ENCODE measurements around the gene SLC46A2. TPM values are rescaled to one million over a fixed set of nuclear protein-coding genes. Genes with fewer than 3 reads are reported as not detected.
A peak's percentile ranks its signal among the peaks of the same experiment; 100 is the strongest.

Gene SLC46A2
- total and polyA plus RNA-seq, 2 of the 8 experiments (the other 6 are each of a cell fraction or from before 2014, with no cell fraction given): 0.03 TPM; not detected in 1

GRCh38 chr9:112844771-112845542 is 45.7 kb downstream of the SLC46A2 start:
- no peak overlapping the region for H2BK20ac ChIP-seq (ENCODE audit: low read length)
- no peak overlapping the region for H4K91ac ChIP-seq (replicated peaks; ENCODE audit: insufficient read length, low read length)
- H3K14ac ChIP-seq (ENCODE audit: insufficient read length): no peak overlapping the region
- H3K18ac ChIP-seq (ENCODE audit: extremely low read depth, low read length): no peak overlapping the region
- peaks cover 7 to 19% (median 13%) of the 10 kb centered on the region in 4 experiments for H3K4me1 ChIP-seq (replicated peaks in 1 of 4; ENCODE audit: control insufficient read depth in 3 of 4, insufficient read depth in 4 of 4, low read length in 3 of 4)
- H3K79me2 ChIP-seq (ENCODE audit: control insufficient read depth in 1 of 2, insufficient read depth in 2 of 2, low read length in 2 of 2): no peaks in the 10 kb centered on the region
- H4K20me1 ChIP-seq (replicated peaks in 1 of 2; ENCODE audit: control insufficient read depth in 1 of 2, insufficient read depth in 2 of 2, low read length in 2 of 2): peaks cover 1 to 2% of the 10 kb centered on the region in 2 experiments
- H2AFZ ChIP-seq (ENCODE audit: low read length): no peak overlapping the region
- H3K23ac ChIP-seq (ENCODE audit: insufficient read length): no peak overlapping the region
- DNase-seq (ENCODE audit: low read depth in 1 of 2, low spot score in 2 of 2) (peak in 1 of 2 experiments; percentile 95), FAIRE-seq (peak; percentile 80)
- H3K23me2 ChIP-seq (ENCODE audit: low read depth, low read length): peaks cover 2% of the 10 kb centered on the region; the same call in 1 of the 2 replicates
- H3K56ac ChIP-seq (replicated peaks; ENCODE audit: insufficient read length, low read depth, low read length): no peak overlapping the region
- H2BK120ac ChIP-seq (replicated peaks; ENCODE audit: low read depth, low read length): no peak overlapping the region
- H2AK5ac ChIP-seq (ENCODE audit: low read depth, low read length): no peak overlapping the region
- ChIA-PET CTCF (ENCODE audit: partially characterized antibody) (interaction anchor here (0.7 to 6.1 kb wide), 15 partner anchors 8 to 83 kb away, joined by 3 to 76 read pairs (median 5); no protein-coding TSS in a partner anchor), POLR2A (ENCODE audit: partially characterized antibody) (no interaction called here)
- H3K79me1 ChIP-seq (ENCODE audit: low read depth, low read length): peaks cover 2% of the 10 kb centered on the region; the same call in 1 of the 2 replicates
- H2BK5ac ChIP-seq (ENCODE audit: low read depth, low read length): no peak overlapping the region
- H4K5ac ChIP-seq (ENCODE audit: insufficient read length, low read depth, low read length): no peak overlapping the region
- H3K4me2 ChIP-seq (ENCODE audit: insufficient read depth in 1 of 2, low read depth in 2 of 2, low read length in 2 of 2): no peak overlapping the region
- no peak overlapping the region for H3K4ac ChIP-seq (replicated peaks; ENCODE audit: insufficient read length, low read depth, low read length)
- H3K9ac ChIP-seq (replicated peaks in 1 of 4; ENCODE audit: extremely low read depth in 1 of 4, low read depth in 3 of 4, low read length in 3 of 4): no peak overlapping the region
- H4K8ac ChIP-seq (ENCODE audit: extremely low read depth, insufficient read depth, low read length): no peak overlapping the region
- WGBS, 2 experiments (ENCODE audit: extremely low coverage in 1 of 2, insufficient coverage in 1 of 2, insufficient read length in 1 of 2, insufficient replicate concordance in 2 of 2, low coverage in 1 of 2, low lambda C conversion rate in 2 of 2, missing lambda C conversion rate in 1 of 2): 45% methylated on average over 15 of the region's 15 CpGs; no CpG with 5 or more reads in 1 of the 2 experiments
- H2BK12ac ChIP-seq (ENCODE audit: low read depth, low read length): no peak overlapping the region
- H2BK15ac ChIP-seq (ENCODE audit: low read length): 0 out of 2 replicates have a peak overlapping the region, but pooled peaks have one; percentile 25
- no peaks in the 10 kb centered on the region for H3K9me3 ChIP-seq (ENCODE audit: insufficient read depth in 2 of 2, low read depth in 1 of 2, low read length in 1 of 2)
- H3K36me3 ChIP-seq (ENCODE audit: control insufficient read depth in 2 of 4, insufficient read depth in 4 of 4, low read length in 3 of 4): peaks cover 0 to 1% (median 0%) of the 10 kb centered on the region in 4 experiments; a peak in 2 of 8 replicates
- no peak overlapping the region for H3K27ac ChIP-seq (ENCODE audit: low read depth, low read length)
- H3K4me3 ChIP-seq (ENCODE audit: extremely low read depth in 1 of 4, insufficient read depth in 2 of 4, low read depth in 3 of 4, low read length in 4 of 4): no peak overlapping the region
- H3K27me3 ChIP-seq (replicated peaks in 1 of 4; ENCODE audit: control insufficient read depth in 3 of 4, extremely low read depth in 1 of 4, insufficient read depth in 3 of 4, low read length in 3 of 4): no peaks in the 10 kb centered on the region
- TF ChIP-seq CTCF (IDR thresholded peaks at IDR 0.05; ENCODE audit: control extremely low read depth in 1 of 3, insufficient read depth in 1 of 3, low read depth in 1 of 3, low read length in 3 of 3) (peak; percentile 85 to 92 (median 91)), ATF3 (IDR thresholded peaks at IDR 0.05; ENCODE audit: insufficient read depth, low read depth, low read length) (no peak), RAD21 (IDR thresholded peaks at IDR 0.05 in 1 of 2, conservative IDR thresholded peaks at IDR 0.05 in 1 of 2; ENCODE audit: low read depth in 2 of 2, low read length in 2 of 2) (peak; percentile 78 to 86), TEAD4 (IDR thresholded peaks at IDR 0.05; ENCODE audit: low read depth, low read length) (0 out of 2 replicates have a peak, but pooled peaks have one; percentile 3), ATF2 (IDR thresholded peaks at IDR 0.05; ENCODE audit: low read length) (no peak)
